Measurements from ENCODE around the gene LRFN2.

GRCh38 chr6:40539853-40540252 lies 47.3 kb downstream of the LRFN2 start:
- TF ChIP-seq EZH2 (IDR thresholded peaks at IDR 0.05; ENCODE audit: low read length) (no peak), CTCF (optimal IDR thresholded peaks at IDR 0.05 in 1 of 3, IDR thresholded peaks at IDR 0.05 in 1 of 3, conservative IDR thresholded peaks at IDR 0.05 in 1 of 3; ENCODE audit: extremely low read depth in 1 of 3, insufficient read depth in 2 of 3, low read length in 3 of 3) (no peak)
